ENCODE data around the gene CBLC.

The CBLC gene

DNA sequence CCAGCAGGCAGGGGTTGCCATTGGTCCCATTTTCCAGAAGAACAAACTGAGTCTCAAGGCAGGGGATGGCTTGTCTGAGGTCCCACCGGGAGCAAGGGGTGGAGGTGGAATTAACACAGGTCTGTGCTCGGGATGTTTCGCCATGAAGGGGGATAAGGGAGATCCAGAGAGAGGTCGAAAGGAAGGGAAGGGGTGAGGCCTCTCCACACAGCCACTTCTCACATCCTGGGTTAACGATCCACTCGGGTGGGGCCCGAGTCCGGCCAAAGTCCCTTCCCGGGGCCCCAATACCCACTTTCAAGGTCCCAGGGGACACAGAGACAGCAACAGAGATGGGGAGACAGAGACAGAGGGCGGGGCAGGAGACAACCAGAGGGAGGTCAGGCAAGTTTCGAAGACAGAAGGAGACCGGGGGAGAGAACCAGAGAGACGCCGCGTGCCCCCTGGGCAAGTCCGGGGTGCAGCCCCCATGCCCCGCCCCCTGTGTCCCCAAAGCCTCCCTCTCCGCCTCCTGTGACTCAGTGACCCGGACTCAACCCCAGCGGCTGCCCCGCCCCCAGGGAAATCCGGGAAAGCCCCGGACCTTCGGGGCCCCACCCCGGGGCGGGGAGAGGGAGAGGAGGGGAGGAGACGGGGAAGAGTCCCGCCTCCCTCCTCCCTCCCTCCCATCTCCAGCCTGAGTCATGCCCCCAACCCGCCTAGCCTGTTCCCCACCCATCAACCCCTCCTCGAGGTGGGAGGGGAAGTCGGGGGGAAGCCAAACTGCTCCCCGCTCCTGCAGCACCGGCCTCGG is 30.5 kb upstream of the CBLC start:
- peak; percentile 92 to 94 for DNase-seq

DNA sequence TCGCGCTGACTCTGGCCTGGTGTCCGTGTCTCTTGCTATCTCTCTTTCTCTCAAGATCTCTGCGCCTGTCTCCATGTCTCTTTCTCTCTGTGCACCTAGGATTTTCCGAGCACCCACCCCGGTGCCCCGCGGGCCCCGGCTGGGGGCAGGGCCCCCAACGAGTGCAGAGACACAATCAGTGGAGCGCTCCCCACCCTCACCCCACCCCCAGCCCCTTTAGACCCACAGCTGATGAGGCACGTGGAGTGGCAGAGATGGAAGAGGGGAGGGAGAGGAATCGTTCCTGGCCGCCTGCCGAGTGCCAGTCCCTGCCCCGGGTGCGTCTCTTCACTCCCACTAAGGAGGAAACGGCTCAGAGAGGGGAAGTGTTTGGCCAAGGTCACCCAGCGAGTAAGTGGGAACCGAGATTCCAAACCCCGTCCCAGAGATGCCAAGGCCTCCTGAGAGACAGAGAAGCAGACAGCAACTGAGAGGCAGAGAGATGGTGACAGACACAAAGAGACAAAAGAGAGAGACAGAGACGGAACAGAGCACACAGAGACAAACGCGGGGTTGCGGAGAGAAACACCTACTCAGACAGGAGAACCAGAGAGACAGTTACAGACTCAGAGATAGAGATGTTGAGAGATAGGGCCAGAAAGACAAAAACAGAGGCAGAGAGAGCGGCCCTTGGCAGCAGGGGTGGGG is 29.8 kb upstream of the CBLC start:
- DNase-seq, result peak in 1 of 2 experiments; percentile 35

DNA sequence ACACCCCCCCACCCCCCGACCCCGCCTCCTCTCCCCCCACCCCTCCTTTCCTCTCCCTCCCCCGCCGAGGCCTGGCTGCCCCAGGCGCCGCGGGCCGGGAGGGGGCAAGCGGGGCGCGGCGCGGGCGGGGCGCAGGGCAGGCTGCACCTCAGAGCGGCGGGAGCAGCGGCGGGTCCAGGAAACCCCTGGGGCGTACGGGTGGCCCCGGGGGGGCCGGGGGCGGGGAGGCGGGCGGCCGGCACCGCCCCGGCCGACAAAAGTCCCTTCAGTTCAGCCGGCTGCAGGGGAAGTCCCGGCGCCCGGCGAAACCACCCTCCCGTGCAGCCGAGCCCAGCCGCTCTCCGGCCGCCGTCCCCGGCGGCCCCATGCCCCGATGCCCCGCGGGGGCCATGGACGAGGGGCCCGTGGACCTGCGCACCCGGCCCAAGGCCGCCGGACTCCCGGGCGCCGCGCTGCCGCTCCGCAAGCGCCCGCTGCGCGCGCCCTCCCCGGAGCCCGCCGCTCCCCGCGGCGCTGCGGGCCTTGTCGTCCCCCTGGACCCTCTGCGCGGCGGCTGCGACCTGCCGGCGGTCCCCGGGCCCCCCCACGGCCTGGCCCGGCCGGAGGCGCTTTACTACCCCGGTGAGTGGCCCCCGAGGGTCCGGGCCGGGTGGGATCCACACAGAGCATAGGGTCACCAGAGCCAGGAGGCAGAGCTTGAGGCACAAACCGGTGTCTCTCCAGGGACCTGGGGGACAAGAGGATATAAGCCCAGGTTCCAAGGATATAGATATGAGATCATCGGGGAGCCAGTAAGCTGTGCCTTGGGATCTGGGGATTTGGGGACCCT is 29.1 kb upstream of the CBLC start, which contains the start of gene BCL3:
Gene BCL3, plus strand, starts transcription at position 283 of the 829 bp plus-strand sequence. Its CDS starts 83 bp downstream, at position 366.
- peak; percentile 56 to 61 for DNase-seq

DNA sequence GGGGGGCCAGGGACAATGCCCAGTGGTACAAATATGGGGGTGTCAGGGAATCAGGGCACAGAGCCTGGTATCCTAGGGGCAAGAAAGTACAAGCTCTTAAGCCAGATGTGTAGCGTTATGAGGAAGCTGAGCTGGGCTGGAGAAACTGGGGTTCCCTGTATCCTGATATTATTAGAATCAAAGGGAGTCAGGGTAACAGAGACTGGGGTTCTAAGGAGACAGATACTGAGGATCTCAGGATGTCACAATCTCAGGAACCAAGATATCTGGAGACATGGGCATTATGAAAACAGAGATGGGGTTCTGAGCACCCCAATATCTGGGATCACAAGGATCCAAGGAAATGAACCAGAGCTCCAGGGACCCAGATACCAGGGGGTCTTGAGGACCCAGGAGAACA is 28.4 kb upstream of the CBLC start:
- no peak for DNase-seq

DNA sequence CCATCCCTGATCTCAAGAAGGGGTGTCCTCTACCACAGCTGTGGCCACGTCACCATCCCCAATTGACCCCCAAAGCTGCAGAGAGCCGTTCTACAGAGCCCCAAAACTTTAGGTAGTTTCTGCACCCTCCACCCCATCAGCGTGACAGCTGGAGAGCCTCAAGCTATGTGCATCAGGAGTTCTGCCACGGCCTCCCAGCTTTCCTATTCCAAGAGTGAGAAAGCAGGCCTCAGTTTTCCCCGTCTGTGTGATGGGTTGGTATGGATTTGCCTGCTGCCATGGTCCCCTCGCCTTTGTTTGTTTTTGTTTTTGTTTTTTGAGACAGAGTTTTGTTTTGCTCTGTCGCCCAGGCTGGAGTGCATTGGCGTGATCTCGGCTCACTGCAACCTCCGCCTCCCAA is 27.7 kb upstream of the CBLC start:
- DNase-seq, result no peak

DNA sequence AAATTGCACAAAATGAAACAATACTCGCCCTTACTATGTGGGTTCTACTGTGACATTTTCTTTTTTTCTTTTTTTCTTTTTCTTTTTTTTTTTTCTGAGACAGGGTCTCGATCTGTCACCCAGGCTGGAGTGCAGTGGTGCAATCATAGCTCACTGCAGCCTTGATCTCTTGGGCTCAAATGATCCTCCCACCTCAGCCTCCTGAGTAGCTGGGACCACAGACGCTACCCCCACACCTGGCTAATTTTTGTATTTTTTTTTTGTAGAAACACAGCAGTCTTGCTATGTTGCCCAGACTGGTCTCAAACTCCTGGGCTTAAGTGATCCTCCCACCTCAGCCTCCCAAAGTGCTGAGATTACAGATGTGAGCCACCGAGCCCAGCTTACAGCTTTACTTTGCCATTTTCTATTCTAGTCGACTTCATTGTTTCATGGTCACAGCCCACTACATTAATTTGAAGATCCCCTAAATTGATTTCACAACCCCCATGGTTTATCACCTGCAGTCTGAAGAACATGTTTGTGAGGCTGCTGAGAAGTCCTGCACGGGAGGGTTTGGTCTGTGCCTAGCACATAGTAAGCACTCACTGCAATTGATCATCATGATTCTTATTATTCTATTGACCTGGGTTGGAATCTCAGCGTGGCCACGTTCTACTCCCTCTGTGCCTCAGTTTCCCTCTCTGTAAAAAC is 25.4 kb upstream of the CBLC start:
- no peak for DNase-seq

DNA sequence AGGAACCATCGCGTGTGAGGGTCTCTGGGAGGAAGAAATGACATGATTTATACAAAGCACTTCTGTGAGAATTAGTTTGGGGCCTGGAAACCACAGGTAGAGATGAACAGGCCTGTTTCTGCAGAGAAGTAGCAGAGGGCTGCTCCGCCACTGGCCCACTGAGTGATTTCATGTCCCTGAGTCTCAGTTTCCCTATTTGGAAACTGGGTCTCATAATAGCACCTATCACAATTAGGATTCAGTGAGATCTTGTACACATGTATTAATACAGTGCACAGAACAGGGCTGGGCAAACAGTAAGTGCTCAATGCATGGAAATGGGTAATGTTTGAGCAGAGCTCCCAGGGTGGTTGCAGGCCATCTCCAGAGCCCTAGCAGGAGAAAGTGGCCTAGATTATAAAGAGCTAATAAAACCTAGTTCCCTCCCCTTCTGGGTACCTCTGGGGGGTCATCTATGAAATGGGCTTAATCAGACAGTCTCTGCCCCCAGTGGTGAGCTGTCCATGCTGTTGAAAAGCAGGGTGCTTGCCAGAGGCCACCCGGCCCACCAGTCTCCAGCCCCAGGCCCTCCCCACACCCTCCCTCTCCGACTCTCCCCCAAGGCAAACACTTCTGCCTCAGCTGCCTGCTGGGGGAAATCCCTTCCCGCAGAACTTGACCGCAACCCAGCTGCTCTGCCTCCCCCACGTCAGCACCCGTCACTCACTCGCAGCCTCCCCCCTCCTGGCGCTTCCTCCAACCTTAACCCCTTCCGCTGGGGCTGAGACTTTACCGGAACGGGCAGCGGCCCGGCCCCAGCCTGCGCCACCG is 24.7 kb upstream of the CBLC start:
- DNase-seq, result peak; percentile 92

DNA sequence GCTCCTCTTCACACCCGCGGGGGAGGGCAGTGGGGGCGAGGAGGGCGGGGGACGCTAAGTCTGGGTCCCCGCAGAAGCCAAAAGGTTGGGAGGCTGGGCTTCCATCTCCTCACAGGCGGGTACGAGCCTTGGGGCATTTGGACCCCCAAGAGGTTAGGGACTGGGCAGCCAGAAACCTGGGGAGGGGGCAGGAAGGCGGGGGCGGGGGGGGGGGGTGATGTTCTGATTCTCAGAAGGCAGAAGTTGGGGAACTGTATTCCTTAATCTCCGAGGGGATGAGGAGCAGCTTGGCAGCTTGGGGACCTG is 24.1 kb upstream of the CBLC start:
- DNase-seq, result no peak

DNA sequence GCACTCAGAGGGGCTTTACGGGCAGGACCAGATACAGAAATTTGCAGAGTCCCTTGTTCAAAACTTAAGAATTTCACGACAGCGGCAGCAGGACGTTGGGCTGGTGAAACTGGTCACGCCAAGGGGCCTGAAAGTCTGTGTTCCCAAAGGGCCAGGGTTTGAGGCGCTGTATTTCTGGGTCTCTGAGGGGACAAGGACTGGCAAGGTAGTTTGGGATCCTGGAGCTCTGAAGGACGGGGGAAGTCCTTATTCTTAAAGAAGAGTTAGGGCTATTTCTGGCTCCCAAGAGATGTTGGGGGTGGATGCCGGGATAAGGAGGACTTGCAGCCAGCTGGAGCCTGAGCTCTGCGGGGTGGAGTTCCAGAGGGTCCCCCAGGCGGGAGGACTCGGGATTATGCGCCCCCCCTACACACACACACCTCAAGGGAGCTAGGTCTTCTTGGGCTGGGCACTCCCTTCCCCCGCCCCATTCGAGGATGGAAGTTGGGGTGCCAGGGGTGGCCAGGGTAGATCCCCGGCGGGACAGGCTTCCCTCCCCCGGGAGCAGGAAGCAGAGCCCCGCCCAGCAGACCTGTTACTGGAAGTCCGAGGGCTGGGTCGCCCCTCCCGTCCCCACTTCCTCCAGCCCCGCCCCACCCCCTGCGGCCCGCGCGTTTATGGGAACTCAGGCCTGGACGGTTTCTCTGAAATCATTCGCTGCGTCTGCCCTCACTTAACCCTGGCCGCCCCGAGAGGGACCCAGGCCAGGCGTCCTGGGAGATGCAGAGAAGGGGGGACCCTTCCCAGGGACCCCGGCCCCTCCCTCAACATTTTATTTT is 23.5 kb upstream of the CBLC start:
- peak; percentile 69 to 72 for DNase-seq

DNA sequence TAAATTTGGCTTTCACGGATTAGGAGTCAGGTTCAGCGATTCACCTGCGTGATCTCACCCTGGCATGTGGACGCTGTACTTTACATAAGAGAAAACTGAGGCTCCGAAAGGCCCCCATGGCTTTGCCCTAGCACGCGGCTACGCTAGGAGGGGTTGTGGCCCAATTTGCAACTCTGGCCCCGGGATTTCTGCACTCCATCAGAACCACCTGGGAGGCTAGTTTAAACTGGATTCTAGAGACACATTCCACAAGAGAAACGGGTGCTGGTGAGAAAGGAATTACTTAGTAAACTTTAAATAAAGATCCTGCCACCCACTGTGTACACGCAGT is 23.0 kb upstream of the CBLC start:
- no peak for DNase-seq

DNA sequence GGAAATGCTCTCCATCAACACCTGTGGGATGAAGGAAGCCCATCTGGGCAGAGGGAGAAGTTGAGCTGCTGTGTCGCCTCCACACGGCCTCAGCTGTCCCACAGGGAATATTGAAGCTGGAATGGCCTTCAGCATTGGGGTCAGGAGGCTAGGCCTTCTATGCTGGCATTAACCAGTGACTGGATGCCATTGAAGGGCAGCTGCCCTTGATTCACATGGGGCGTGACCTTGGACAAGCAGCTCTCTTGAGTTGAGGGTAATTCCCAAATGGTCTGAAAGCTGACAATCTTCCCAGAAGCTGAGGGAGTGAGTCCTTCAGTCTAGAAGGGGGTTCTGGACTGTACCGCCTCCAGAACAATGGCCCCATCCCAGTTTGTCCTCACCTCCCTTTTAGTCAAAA is 22.5 kb upstream of the CBLC start:
- no peak for DNase-seq

DNA sequence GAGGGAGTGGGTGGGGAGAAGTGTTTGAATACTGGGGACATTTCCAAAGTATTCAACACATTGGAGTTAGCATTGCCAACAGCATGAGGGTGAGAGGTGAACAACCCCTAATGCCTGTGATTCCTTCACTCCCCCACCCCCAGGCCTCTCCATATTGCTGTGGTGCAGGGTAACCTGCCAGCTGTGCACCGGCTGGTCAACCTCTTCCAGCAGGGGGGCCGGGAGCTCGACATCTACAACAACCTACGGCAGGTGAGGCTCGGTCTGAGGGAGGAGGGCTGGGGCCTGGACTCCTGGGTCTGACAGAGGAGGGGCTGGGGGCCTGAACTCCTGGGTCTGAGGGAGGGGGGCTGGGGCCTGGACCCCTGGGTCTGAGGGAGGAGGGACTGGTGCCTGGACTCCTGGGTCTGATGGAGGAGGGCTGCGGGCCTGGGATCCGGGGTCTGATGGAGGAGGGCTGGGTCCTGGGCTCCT is 21.6 kb upstream of the CBLC start:
- DNase-seq, result no peak

DNA sequence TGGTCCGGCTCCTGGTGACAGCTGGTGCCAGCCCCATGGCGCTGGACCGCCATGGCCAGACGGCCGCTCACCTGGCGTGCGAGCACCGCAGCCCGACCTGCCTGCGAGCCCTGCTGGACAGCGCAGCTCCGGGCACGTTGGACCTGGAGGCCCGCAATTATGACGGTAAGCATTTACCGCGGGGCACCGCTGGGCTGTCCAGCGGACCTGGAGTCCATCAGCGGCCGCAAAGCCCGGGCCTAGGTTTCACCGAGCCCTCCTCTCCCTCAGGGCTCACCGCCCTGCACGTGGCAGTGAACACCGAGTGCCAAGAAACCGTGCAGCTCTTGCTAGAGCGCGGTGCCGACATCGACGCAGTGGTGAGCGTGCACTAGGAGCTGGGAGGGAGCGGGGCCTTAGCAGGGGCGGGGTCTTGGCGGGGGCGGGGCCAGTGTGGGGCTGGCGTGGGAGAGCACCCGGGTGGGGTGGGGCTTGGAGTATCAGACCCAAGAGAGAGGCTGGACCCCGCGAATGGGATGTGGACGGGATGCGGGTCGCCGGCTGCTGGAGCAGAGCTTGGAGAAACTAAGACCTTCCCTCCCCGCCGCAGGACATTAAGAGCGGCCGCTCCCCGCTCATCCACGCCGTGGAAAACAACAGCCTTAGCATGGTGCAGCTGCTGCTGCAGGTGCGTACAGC is 20.5 kb upstream of the CBLC start:
- no peak for DNase-seq

DNA sequence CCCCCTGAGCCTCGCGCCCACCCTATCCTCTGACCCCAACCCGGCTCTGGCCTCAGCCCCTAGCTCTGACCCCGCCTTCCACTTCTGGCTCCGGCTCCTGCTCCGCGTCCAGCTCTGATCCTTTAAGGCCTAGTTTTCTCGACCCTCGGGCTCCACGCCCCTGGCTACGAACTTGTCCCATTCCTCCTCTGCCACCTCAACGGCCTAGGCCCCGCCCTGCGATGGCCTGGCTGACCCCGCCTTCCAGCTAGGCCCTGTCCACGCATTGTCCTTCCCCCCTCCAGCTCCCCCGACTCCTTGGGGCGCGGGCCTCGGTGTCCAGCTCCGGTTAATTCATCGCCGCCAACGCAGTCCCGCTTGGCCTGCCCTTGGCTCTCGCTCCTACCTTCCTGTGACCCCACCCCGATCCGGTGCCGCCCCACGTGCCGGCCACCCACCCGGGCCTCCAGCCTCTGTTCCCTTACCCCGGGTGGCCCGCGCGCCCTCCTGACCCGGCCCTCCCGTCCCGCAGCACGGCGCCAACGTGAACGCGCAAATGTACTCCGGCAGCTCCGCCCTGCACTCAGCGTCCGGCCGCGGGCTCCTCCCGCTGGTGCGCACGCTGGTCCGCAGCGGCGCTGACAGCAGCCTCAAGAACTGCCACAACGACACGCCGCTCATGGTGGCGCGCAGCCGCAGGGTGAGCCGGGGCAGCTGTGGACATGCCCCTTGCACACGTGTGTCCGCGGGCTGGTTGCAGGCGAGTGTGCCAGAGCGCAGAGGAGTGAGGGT is 19.8 kb upstream of the CBLC start:
- DNase-seq, result no peak

DNA sequence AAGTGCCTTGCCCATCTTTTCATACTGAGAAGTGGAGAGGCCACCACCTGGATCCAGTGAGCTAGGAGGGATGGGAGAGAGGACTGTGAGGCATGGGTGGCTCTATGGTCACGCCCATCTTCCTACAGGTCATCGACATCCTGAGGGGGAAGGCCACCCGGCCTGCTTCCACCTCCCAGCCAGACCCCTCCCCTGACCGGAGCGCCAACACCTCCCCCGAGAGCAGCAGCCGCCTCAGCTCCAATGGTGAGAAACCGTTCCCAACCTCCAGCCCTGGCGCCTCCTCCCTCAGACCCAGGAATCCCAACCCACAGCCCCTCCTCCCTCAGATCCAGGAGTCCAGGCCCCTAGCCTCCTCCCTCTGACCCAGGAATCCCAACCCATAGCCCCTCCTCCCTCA is 19.1 kb upstream of the CBLC start:
- DNase-seq, result no peak

DNA sequence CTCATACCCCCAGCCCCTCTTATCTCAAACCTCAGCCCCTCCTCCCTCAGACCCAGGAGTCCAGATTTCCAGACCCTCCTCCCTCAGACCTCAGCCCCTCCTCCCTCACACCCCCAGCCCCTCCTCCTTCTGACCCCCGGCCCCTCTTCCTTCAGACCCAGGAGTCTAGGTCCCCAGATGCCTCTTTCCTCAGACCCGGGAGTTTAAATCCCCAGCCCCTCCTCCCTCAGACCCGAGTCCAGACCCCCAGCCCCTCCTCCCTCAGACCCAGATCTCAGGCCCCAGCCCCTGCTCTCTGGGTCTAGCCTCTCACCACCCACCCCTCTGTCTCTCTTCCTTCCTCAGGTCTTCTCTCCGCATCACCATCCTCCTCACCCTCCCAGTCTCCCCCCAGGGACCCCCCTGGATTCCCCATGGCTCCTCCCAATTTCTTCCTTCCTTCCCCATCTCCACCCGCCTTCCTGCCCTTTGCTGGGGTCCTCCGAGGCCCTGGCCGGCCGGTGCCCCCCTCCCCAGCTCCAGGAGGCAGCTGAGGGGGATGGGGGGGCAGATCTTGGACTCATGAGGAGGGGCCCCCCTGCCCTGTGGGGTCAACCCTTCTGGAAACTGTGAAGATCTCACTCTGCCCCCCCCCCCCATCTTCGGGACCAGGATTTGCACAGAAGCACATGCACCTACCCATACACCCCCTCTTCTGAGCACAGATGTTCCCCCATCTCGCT is 18.4 kb upstream of the CBLC start:
- no peak for DNase-seq

DNA sequence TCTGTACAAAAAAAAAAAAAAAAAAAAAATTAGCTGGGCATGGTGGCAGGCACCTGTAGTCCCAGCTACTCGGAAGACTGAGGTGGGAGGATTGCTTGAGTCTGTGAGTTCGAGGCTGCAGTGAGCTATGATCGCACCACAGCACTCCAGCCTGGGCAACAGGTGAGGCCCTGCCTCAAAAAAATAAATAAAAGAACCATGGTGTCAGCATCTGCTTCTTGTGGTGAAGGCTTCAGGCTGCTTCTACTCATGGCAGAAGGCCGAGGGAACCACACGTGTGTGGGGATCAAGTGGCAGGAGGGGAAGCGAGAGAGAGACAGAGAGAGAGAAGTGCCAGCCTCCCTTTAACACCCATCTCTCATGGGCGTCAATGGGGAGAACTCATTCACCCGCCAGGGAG is 15.7 kb upstream of the CBLC start:
- no peak for DNase-seq

DNA sequence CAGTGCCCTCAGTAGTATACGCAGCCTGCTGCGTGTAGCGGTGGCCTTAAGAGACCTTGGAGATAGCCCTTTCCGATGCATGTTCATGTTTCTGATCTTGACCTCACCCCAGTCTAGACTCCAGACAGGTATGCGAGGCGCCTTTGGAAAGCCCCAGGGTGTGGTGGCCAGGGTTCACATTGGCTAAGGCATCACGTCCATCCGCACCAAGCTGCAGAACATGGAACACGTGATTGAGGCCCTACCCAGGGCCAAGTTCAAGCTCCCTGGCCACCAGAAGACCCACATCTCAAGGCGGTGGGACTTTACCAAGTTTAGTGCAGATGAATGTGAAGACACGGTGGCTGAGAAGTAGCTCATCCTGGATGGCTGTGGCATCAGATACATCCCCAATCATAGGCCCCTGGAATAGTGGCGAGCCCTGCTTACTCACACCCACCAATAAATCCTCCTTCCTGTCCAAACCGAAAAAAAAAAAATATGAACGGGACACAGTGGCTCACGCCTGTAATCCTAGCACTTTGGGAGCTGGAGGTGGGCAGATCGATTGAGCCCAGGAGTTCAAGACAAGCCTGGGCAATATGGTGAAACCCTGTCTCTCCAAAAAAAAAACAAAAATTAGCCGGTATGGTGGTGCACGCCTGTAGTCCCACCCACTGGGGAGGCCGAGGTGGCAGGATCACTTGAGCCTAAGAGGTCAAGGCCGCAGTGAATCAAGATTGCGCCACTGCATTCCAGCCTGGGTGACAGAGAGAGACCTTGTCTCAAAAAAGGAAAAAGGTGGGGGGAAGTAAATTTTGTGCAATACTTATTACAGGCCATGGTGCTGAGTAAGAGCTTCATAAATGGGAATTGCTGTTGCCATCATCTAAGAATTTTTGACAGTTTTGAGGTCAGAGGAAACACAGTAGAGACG is 12.4 kb upstream of the CBLC start:
- DNase-seq, result no peak

Measured in activated CD4-positive, alpha-beta T cell treated with anti-CD3 and anti-CD28 coated beads, Interleukin-2, amount 50 U/mL, for 4 hours (primary cell).